Measurements from ENCODE around the gene SAMD13. TPM values are rescaled to one million over a fixed set of nuclear protein-coding genes. Genes with fewer than 3 reads are reported as not detected.

The SAMD13 gene
- total RNA-seq, 1 donor from 2014 or later = 14.3 TPM

Other genes starting within 250 kb of the SAMD13 start
- gene PRKACB, start 157.4 kb upstream of the SAMD13 start, total RNA-seq = 96.0 and 101 TPM in 2 replicates
- 0.26 and 0.36 TPM in 2 replicates for gene DNASE2B, start 96.8 kb downstream of the SAMD13 start, total RNA-seq
- gene RPF1, start 177.6 kb downstream of the SAMD13 start, total RNA-seq = 40.5 and 42.6 TPM in 2 replicates
- 1.9 and 2.5 TPM in 2 replicates for gene SPATA1, start 204.7 kb downstream of the SAMD13 start, total RNA-seq
- gene GNG5, start 204.9 kb downstream of the SAMD13 start, total RNA-seq = 189 and 210 TPM in 2 replicates

All from progenitor cell of endocrine pancreas (in vitro differentiated cells).